ENCODE measurements around the gene CD300LG. TPM values are rescaled to one million over a fixed set of nuclear protein-coding genes. Genes with fewer than 3 reads are reported as not detected.
"Not testable (repeated sequence)": the region's sequence is repeated elsewhere in the genome, so short reads cannot be mapped to it uniquely, and the experiment has no call there.

The CD300LG gene, protein sequence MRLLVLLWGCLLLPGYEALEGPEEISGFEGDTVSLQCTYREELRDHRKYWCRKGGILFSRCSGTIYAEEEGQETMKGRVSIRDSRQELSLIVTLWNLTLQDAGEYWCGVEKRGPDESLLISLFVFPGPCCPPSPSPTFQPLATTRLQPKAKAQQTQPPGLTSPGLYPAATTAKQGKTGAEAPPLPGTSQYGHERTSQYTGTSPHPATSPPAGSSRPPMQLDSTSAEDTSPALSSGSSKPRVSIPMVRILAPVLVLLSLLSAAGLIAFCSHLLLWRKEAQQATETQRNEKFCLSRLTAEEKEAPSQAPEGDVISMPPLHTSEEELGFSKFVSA
- total RNA-seq (not detected in 2 replicates), polyA plus RNA-seq (not detected in 2 replicates)

DNA sequence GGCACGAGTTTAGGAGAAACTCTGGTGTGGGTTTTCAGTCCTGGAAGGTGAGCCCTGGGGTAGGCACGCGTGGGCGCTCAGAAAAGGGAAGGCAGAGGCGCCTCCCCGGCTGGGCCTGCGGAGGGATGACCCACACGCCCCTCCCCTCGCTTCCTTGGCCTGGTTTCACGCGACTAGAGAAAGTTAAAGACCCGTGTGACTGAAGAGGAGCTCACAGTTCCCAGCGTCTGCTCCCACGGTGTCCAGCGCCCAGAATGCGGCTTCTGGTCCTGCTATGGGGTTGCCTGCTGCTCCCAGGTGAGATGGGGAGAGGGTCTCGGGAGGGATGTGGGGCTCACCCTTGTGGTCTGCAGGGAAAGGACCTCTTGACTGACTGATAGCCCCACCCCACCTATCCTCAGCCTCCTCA is at the start of gene CD300LG:
CD300LG (plus strand) TSS at position 214 of the 409 bp plus-strand sequence; CDS start at position 255, 41 bp downstream.
- Histone ChIP-seq H3K4me3 (no peak within 1 kb of the TSS), H3K9me2 (replicated peaks; ENCODE audit: insufficient read depth) (no peaks in the 10 kb centered on the region), H3K4me2 (no peak within 1 kb of the TSS), H3K79me2 (no peaks in the 10 kb centered on the region), H2AFZ (no peak within 1 kb of the TSS), H3K36me3 (replicated peaks; ENCODE audit: insufficient read depth, low read depth) (no peaks in the 10 kb centered on the region), H3K27ac (no peak within 1 kb of the TSS), H3K4me1 (ENCODE audit: insufficient read depth) (no peaks in the 10 kb centered on the region), H3K9me3 (ENCODE audit: low read depth) (no peaks in the 10 kb centered on the region), H4K20me1 (ENCODE audit: insufficient read depth, poor library complexity, severe bottlenecking) (no peaks in the 10 kb centered on the region), H3K27me3 (no peaks in the 10 kb centered on the region)
- WGBS (ENCODE audit: low lambda C conversion rate, missing lambda C conversion rate) = 53% methylated on average over 17 of the region's 17 CpGs
- DNase-seq (ENCODE audit: low spot score) = no peak
- TF ChIP-seq EZH2phosphoT487 (IDR thresholded peaks at IDR 0.05; ENCODE audit: low read depth, severe bottlenecking, unreplicated experiment) (no peak), EZH2 (IDR thresholded peaks at IDR 0.05; ENCODE audit: borderline replicate concordance) (no peak), CTCF (IDR thresholded peaks at IDR 0.05; ENCODE audit: poor library complexity) (no peak)

DNA sequence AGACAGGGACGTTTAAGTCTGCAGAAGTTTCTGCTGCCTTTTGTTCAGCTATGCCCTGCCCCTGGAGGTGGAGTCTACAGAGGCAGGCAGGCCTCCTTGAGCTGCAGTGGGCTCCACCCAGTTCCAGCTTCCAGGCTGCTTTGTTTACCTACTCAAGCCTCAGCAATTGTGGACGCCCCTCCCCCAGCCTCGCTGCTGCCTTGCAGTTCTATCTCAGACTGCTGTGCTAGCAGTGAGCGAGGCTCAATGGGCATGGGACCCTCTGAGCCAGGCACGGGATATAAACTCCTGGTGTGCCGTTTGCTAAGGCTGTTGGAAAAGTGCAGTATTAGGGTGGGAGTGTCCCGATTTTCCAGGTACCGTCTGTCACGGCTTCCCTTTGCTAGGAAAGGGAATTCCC is 49.0 kb upstream of the CD300LG start:
- H3K27me3 ChIP-seq; H3K9me3 ChIP-seq (ENCODE audit: low read depth); H3K9me2 ChIP-seq (replicated peaks; ENCODE audit: insufficient read depth); H4K20me1 ChIP-seq (ENCODE audit: insufficient read depth, poor library complexity, severe bottlenecking); H3K79me2 ChIP-seq; DNase-seq (ENCODE audit: low spot score); H3K27ac ChIP-seq; H2AFZ ChIP-seq; H3K4me3 ChIP-seq; H3K4me2 ChIP-seq; H3K36me3 ChIP-seq (replicated peaks; ENCODE audit: insufficient read depth, low read depth); H3K4me1 ChIP-seq (ENCODE audit: insufficient read depth): not testable (repeated sequence)
- 81% methylated on average over 9 of the region's 9 CpGs for WGBS (ENCODE audit: low lambda C conversion rate, missing lambda C conversion rate)

GRCh38 chr17:43799047-43799446 is 47.9 kb upstream of the CD300LG start:
- Histone ChIP-seq H3K27me3 (no peaks in the 10 kb centered on the region), H3K36me3 (replicated peaks; ENCODE audit: insufficient read depth, low read depth) (no peaks in the 10 kb centered on the region), H3K4me2 (no peak overlapping the region), H3K9me3 (ENCODE audit: low read depth) (no peaks in the 10 kb centered on the region), H3K4me3 (no peak overlapping the region), H4K20me1 (ENCODE audit: insufficient read depth, poor library complexity, severe bottlenecking) (no peaks in the 10 kb centered on the region), H3K4me1 (ENCODE audit: insufficient read depth) (no peaks in the 10 kb centered on the region), H3K27ac (no peak overlapping the region), H3K79me2 (no peaks in the 10 kb centered on the region), H3K9me2 (replicated peaks; ENCODE audit: insufficient read depth) (no peaks in the 10 kb centered on the region), H2AFZ (no peak overlapping the region)
- 91% methylated on average over 2 of the region's 2 CpGs for WGBS (ENCODE audit: low lambda C conversion rate, missing lambda C conversion rate)
- no peak for DNase-seq (ENCODE audit: low spot score)
- TF ChIP-seq EZH2 (IDR thresholded peaks at IDR 0.05; ENCODE audit: borderline replicate concordance) (no peak), CTCF (IDR thresholded peaks at IDR 0.05; ENCODE audit: poor library complexity) (no peak), EZH2phosphoT487 (IDR thresholded peaks at IDR 0.05; ENCODE audit: low read depth, severe bottlenecking, unreplicated experiment) (no peak)

- no peaks in the 10 kb centered on the region for H3K36me3 ChIP-seq (replicated peaks; ENCODE audit: insufficient read depth, low read depth)
- no peak for DNase-seq (ENCODE audit: low spot score)
- no peaks in the 10 kb centered on the region for H3K27me3 ChIP-seq
- H3K27ac ChIP-seq = no peak overlapping the region
- WGBS (ENCODE audit: low lambda C conversion rate, missing lambda C conversion rate) = 89% methylated on average over 3 of the region's 3 CpGs
- no peak overlapping the region for H3K4me3 ChIP-seq
- H3K9me3 ChIP-seq (ENCODE audit: low read depth) = no peaks in the 10 kb centered on the region
- no peaks in the 10 kb centered on the region for H3K79me2 ChIP-seq
- H3K4me1 ChIP-seq (ENCODE audit: insufficient read depth) = no peaks in the 10 kb centered on the region
- H2AFZ ChIP-seq = no peak overlapping the region
- no peaks in the 10 kb centered on the region for H3K9me2 ChIP-seq (replicated peaks; ENCODE audit: insufficient read depth)
- H4K20me1 ChIP-seq (ENCODE audit: insufficient read depth, poor library complexity, severe bottlenecking) = no peaks in the 10 kb centered on the region
- TF ChIP-seq CTCF (IDR thresholded peaks at IDR 0.05; ENCODE audit: poor library complexity) = no peak
- TF ChIP-seq EZH2 (IDR thresholded peaks at IDR 0.05; ENCODE audit: borderline replicate concordance) = no peak
- TF ChIP-seq EZH2phosphoT487 (IDR thresholded peaks at IDR 0.05; ENCODE audit: low read depth, severe bottlenecking, unreplicated experiment) = no peak
- H3K4me2 ChIP-seq = no peak overlapping the region
These were observed 46.2 kb upstream of the CD300LG start for GRCh38 chr17:43800736-43801135.
